GM12891 (cell line): ENCODE data around the gene ADGRL3.

ENCODE experiments used
- DNase-seq: peaks from one replicate; pipeline ENCODE4 v3.0.0; 2011; ENCODE audit warnings: low spot score; ENCODE audit not compliant: insufficient read length
- FAIRE-seq: peaks from 2 replicates; lab custom pipeline; 2011; peaks lifted over from hg19 to GRCh38; lab: Jason Lieb, UNC
- PAX5 ChIP-seq: IDR thresholded peaks from 2 replicates; pipeline ENCODE4 v1.6.1; 2011; ENCODE audit warnings: low read length, moderate library complexity, mild to moderate bottlenecking; ENCODE audit not compliant: insufficient read depth, severe bottlenecking
- POLR2A ChIP-seq: IDR thresholded peaks from 2 replicates; pipeline ENCODE4 v1.6.1; 2011; ENCODE audit warnings: low read depth, low read length, control low read depth
- POLR2AphosphoS5 ChIP-seq: IDR thresholded peaks from 2 replicates; pipeline ENCODE4 v1.6.1; 2011; ENCODE audit warnings: low read depth, low read length, control low read depth
- POU2F2 ChIP-seq: IDR thresholded peaks from 2 replicates; pipeline ENCODE4 v1.6.1; 2011; ENCODE audit warnings: low read depth, mild to moderate bottlenecking, control low read depth, low read length, moderate library complexity
- SPI1 ChIP-seq: IDR thresholded peaks from 2 replicates; pipeline ENCODE4 v1.6.1; 2011; ENCODE audit warnings: low read depth, low read length, control low read depth
- TAF1 ChIP-seq: IDR thresholded peaks from 2 replicates; pipeline ENCODE4 v1.6.1; 2011; ENCODE audit warnings: low read depth, low read length, control low read depth

The ADGRL3 gene

GRCh38 chr4:61666244-61666643 lies 466.1 kb downstream of the ADGRL3 start:
- FAIRE-seq (no peak), DNase-seq (no peak)
- TF ChIP-seq PAX5 (no peak), SPI1 (no peak), POU2F2 (no peak)

DNA sequence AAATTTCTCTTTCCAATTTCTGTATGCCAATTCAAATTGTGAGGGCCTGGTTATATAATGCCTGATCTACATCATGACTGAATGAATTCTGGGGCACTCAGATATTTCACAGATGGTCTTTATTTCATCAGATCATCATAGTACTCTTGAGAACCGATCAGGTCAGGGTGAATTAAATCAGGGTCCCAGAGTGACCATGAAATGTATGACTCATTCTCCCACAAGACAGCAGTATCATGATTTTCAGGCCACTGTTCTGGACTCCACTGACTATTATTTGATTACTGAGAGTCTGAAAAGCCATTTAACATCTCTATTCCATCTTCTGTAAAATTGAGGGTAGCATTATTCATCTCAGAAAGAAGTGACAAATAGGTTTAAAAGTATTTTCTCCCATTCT lies 471.5 kb downstream of the ADGRL3 start:
- DNase-seq (no peak), FAIRE-seq (no peak)
- TF ChIP-seq SPI1 (no peak), POU2F2 (no peak), TAF1 (no peak), PAX5 (no peak)

DNA sequence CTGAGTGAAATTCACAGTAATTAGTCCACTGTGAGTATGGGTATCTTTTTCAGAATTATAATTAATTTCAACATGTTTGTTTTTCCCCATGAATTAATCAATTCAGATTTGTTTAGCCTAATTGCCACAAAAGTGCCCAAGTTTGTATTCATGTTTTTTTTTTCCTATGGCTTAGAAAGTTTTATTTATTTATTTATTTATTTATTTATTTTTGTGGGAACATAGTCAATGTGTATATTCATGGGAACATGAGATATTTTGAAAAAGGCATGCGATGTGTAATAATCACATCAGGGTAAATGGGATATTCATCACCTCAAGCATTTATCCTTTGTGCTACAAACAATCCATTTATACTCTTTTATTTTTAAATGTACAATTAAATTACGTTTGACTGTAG lies 475.3 kb downstream of the ADGRL3 start:
- TF ChIP-seq POLR2A (no peak), POLR2AphosphoS5 (no peak), TAF1 (no peak), POU2F2 (no peak), SPI1 (no peak), PAX5 (no peak)
- DNase-seq (no peak), FAIRE-seq (no peak)

DNA sequence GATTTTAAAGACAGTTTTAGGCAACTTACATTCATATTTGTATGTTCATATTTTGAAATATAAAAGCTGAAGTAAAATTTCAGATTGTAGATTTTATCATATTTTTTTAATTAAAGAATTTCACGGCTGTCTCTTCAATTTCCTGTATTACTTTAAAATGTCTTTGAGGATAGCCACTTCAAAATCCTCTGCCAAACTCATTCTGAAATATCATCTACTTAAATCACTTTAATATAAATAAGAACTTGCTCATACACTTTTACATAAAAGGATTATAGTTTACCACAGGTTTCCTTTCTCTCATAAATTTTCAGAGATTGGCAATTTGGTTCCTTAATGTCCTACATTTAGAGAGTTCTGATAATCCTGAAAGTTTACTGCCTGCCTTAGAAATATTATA lies 478.2 kb downstream of the ADGRL3 start:
- TF ChIP-seq TAF1 (no peak), POU2F2 (no peak), POLR2AphosphoS5 (no peak), PAX5 (no peak), POLR2A (no peak), SPI1 (no peak)
- no peak for DNase-seq
- FAIRE-seq, result no peak

- TF ChIP-seq PAX5, result no peak
- TF ChIP-seq POLR2AphosphoS5, result no peak
- no peak for TF ChIP-seq SPI1
- no peak for TF ChIP-seq POU2F2
- no peak for TF ChIP-seq TAF1
- TF ChIP-seq POLR2A, result no peak
- no peak for DNase-seq
- no peak for FAIRE-seq
These were observed 493.4 kb downstream of the ADGRL3 start for GRCh38 chr4:61693520-61693919.

DNA sequence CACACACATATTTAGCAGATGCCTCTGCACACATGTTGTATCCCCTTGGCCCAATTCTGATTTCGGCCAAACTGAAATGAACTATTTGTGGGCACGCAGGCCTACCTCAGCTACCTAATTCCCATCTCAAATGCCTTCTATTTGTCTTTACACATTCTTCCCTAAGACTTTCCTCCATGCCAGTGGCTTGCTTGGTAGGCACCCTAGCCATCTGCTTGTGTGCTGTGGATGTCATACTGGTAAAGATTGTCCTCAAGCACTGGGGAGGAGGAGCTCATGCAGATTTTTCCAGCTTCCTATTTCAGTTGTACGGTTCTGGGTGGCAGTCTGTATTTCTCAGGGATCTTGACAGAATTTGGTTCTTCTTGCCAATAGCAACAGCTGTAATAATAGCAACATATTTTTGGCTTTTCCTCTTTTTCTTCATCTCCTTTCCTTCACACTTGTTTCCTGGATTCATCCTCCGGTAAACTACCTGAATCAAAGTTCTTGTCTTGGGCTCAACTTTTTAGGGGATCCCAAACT lies 514.3 kb downstream of the ADGRL3 start:
- FAIRE-seq (no peak), DNase-seq (no peak)
- TF ChIP-seq POLR2AphosphoS5 (no peak), SPI1 (no peak), TAF1 (no peak)

- no peak for FAIRE-seq
- no peak for DNase-seq
- TF ChIP-seq POLR2A, result no peak
- no peak for TF ChIP-seq POLR2AphosphoS5
- TF ChIP-seq POU2F2, result no peak
- no peak for TF ChIP-seq PAX5
These were observed 516.3 kb downstream of the ADGRL3 start for GRCh38 chr4:61716426-61716825.

- TF ChIP-seq POU2F2 (no peak), TAF1 (no peak), PAX5 (no peak), POLR2AphosphoS5 (no peak), POLR2A (no peak), SPI1 (no peak)
- DNase-seq (no peak), FAIRE-seq (no peak)
These were observed 523.4 kb downstream of the ADGRL3 start for GRCh38 chr4:61723492-61723891.

DNA sequence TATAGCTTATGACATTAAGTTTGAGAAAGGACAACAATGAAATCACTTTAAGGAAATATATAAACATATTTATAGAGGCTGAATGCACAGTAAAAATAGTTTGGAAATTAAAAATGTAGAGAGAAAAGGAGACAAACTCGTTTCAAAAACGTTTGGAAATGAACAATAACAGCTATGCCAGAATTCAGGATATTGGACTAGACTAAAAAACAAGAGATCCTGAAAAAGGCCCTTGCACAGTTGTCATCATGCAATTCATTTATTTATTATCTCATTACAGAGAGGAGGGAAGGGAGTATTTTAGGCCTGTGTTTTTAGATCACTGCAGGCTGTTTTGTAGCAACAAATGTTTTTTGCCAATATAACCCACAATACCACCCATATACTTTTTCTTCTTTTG lies 527.2 kb downstream of the ADGRL3 start:
- TF ChIP-seq SPI1, result no peak
- TF ChIP-seq POLR2A, result no peak
- TF ChIP-seq POLR2AphosphoS5, result no peak
- TF ChIP-seq TAF1, result no peak
- no peak for TF ChIP-seq PAX5
- TF ChIP-seq POU2F2, result no peak
- FAIRE-seq, result no peak

GRCh38 chr4:61734409-61734808 lies 534.3 kb downstream of the ADGRL3 start:
- DNase-seq, result no peak
- TF ChIP-seq POU2F2 (no peak), POLR2A (no peak), PAX5 (no peak), TAF1 (no peak), POLR2AphosphoS5 (no peak), SPI1 (no peak)
- FAIRE-seq, result no peak

More for the DNA sequence above, 527.2 kb downstream of the ADGRL3 start:
- no peak for DNase-seq

DNA sequence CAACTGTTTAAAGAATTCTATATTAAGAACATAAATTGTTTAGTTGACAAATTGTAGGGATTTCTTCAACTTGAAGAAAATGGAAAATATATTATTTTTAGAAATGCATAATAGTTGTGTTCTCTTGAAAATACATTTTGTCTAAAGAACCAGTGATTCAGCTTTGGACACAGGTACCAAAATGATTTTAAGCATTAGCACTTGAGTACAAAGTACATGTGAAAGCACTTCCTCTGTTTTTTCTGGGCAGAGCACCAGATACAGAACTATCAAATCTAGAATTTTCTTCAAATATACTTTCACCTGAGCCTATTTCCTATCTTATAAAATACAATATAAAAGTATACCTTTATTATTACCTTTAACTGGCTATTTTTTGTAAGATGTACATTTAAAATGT lies 539.8 kb downstream of the ADGRL3 start:
- no peak for DNase-seq
- TF ChIP-seq POLR2AphosphoS5 (no peak), SPI1 (no peak), POU2F2 (no peak), PAX5 (no peak)
- FAIRE-seq, result no peak
